Measurements from ENCODE around the gene CNIH2.

DNA sequence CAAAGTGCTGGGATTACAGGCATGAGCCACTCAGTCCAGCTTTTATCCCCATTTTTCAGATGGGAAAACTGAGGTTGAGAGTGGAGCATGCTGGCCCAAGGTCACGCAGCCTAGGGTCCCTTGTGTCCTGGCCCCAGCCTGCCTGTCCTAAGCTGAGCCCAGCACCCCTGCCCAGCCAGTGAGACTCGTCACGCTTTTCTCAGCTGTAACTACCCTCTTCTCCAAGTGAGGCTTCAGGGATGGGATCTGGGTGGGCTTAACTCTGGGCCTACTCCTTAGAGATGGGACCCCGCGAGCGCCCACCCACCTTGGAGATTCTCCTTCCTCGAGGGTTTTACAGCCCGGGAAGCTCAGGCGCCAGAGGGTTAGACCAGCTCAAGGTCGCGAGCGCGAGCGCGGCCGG lies 13.3 kb downstream of the CNIH2 start:
- TF ChIP-seq EP300 (IDR thresholded peaks at IDR 0.05) (no peak), POLR2A (IDR thresholded peaks at IDR 0.05) (no peak)
